GM19043 (cell line): Measurements from ENCODE around the gene GSG1L.

Experiments used
- ATAC-seq: cut with Tn5 transposase; IDR thresholded peaks from one replicate; pipeline ENCODE4 v1.9.1; 2021; ENCODE audit warnings: low read depth; ENCODE audit not compliant: unreplicated experiment

Gene GSG1L

DNA sequence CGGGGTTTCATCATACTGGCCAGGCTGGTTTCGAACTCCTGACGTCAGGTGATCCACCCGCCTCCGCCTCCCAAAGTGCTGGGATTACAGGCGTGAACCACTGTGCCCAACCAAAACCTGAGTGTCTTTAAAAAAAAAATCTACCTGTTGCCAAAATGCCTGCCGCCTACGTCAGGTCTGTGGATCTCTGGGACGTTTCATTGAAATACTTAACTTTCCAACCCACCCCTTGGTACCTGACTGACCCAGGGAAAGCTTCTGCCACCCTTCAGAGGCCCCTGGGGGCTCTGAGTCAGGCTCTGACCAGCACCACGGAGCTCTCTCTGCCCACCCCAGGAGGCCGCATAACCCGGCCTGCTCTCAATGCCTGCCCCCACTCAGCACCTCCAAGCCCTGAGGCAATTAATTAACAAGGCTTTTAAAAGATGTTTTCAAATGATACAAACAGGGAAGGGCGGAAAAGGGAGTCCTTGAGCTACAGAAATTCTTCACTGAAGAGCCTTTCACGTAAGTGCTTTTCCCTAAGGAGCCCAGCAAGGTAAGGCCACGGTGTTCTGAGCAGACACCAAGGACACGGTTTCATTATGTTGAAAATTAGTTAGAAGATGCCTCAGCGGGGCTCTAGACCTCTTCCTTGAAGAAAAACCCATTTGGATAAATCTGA, 29.3 kb upstream of the GSG1L start:
- ATAC-seq, result no peak

GRCh38 chr16:28091656-28092055, 28.1 kb upstream of the GSG1L start:
- no peak for ATAC-seq

GRCh38 chr16:28090646-28091377, 27.3 kb upstream of the GSG1L start:
- ATAC-seq, result no peak

DNA sequence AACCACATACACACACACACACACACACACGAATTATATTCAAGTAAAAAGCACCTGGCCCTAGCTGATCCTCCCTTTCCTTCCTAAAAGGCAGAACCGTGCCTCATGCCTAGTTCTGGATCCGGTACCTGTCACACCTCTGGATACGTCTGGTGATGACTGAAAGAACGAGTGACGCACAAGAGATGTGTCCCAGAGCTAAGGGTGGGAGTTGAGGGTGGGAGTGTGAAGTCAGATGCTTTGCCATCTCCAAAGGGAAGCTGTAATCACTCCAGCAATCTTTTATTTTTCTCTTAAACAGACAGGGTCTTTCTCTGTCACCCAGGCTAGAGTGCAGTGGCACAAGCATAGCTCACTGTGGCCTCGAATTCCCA, 26.5 kb upstream of the GSG1L start:
- ATAC-seq, result no peak

DNA sequence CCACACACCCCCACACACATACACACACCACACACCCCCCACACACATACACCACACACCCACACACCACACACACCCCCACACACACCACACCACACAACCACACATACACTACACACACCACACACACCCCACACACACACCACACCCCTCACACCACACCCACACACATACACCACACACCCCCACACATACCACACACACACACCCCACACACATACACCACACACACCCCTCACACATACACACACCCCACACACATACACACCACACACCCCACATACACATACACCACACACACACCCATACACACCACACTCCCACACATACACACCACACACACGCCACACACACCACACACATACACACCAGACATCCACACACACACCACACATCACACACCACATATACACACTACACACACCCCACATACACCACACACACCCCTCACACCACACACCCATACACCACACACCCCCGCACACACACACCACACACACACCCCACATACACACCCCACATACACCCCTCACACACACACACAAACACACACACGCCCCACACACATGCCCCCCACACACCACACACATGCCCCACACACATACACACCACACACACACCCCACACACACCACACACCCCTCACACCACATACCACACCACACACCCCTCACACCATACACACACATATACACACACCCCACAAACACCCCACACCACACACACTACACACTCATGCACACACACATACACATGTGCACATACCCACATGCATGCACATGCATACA, 25.9 kb upstream of the GSG1L start:
- no peak for ATAC-seq

- ATAC-seq, result no peak
Observed at GRCh38 chr16:28087675-28088300, 24.3 kb upstream of the GSG1L start.

DNA sequence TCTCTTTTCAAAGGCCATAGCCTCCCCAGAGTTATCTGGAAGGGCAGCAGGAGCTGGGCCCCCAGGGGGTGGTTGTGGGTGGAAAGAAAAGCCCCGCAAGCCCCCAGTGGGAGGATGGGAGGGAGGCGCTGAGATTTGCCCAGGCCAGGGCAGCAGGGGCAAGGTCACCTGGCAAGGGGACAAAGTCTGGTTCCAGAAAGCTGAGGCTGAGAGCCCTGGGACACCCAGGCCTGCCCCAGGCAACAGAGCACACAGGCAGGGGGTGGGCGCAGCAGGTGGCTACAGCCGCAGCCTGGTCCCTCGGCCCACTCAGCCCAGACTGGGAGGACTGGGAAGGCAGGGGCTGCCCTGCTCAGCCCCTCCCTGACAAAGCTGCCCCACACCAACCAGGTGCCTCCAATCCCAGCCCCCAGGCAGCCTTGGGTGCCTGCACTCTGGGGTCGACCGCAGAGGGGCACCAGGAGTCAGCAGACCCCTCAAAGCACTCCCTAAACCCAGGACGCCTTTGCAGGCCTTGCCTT, 23.7 kb upstream of the GSG1L start:
- no peak for ATAC-seq

DNA sequence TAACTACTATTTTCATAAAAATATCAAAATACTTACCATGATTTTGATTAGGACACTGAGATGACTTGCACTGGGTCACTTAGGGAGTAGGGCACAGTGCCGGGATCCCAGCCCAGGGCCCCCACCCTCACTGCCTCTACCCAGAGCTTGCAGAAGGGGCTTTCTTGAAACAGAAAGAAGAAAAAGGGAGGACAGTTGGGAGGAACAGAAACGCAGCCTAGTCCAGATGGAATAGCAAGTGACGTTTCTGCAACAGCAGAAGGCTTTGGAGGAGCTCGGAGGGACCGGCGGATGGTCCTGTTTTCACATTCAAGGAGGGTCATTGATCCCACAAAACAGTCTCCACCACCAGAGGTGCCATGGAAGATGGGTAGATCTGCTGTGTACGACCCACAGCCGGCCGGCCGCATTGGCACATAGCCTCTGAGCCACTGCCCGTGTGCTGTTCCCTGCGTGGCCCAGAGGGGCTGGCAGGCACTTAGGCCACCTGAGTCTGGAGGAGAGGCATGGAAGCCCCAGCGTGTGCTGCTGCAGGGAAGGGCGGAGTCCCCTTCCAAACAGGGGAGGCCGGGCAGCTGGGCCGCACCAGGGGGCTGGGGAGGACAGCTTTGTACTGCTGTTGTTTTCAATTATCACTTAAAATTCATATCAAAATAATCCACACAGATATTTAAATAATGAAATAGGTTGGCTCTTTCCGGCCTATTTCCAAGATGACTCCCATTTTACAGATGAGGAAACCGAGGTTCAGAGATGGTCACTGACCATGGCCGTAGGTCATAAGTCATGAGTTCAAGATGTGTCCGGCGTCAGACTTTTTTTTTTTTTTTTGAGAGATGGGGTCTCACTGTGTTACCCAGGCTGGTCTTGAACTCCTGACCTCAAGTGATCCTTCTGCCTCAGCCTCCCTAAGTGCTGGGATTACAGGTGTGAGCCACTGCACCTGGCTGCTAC, 22.9 kb upstream of the GSG1L start:
- no peak for ATAC-seq

DNA sequence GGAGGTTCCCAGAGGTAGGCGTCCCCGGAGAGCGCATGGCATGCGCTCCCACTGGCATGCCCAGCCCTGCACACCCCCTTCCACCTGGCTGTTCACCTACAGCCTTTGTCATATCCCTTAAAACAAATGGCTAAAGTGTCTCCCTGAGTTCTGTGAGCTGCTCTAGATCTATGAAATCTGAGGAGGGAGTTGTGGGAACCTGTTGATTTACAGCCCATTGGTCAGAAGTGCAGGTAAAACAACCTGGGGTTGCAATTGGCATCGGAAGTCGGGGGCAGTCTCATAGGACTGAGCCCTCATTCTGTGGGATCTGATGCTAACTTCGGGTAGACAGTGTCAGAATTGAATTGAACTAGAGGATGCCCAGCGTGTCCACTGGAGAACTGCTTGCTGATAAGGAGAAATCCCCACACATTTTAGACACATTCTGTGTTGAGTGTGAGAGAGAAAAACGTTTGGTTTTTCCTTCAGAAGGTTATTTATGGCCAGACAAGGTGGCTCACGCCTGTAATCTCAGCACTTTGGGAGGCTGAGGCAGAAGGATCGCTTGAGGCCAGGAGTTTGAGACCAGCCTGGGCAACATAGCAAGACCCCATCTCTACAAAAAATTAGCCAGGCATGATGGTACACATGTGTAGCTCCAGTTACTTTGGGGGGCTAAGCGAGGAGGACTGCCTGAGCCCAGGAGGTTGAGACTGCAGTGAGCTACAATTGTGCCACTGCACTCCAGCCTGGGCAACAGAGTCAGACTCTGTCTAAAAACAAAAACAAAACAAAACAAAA, 22.1 kb upstream of the GSG1L start:
- no peak for ATAC-seq

GRCh38 chr16:28084209-28084608, 20.7 kb upstream of the GSG1L start:
- ATAC-seq, result no peak

- no peak for ATAC-seq
Observed at GRCh38 chr16:28082624-28083023, 19.1 kb upstream of the GSG1L start.

GRCh38 chr16:28081391-28081968, 18.0 kb upstream of the GSG1L start:
- ATAC-seq, result no peak

DNA sequence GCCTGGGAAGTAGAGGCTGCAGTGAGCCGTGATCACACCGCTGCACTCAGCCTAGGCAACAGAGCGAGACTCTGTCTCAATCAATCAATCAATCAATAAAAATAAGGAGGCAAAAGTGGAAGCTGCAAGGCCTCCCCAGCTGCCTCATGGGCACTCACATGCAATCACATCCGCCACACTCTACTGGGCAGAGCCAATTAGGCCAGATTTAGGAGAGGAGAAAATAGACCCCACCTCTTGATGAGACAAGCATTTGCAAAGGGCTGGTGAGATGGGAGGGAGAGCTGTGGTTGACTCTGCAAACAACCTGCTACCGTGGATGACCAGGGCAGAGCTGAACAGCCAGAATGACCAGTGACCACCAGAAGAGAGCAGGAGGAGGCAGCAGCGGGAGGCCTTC, 14.7 kb upstream of the GSG1L start:
- ATAC-seq, result no peak

- ATAC-seq, result no peak
Observed at GRCh38 chr16:28073836-28074235, 10.3 kb upstream of the GSG1L start.

DNA sequence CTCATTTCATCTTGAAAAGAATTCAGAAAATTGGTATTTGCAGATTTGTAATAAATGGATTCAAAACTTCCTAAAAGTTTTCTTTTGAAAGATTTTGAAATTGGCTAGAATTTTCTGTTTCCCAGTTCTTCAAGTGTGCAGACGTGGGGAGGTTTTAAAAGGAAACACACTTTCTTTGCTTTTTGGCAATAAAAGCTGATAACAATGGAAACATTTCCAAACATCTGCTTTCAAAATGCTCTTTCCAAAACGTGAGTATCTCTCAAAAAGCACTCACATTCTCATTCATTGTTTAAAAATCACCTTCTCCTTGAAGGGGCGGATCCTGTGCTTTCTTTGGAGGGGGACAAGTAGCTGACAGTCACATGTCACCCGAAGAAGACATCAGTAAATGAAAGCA, 8.6 kb upstream of the GSG1L start:
- no peak for ATAC-seq

- ATAC-seq, result no peak
Observed at GRCh38 chr16:28069971-28070794, 6.7 kb upstream of the GSG1L start.

DNA sequence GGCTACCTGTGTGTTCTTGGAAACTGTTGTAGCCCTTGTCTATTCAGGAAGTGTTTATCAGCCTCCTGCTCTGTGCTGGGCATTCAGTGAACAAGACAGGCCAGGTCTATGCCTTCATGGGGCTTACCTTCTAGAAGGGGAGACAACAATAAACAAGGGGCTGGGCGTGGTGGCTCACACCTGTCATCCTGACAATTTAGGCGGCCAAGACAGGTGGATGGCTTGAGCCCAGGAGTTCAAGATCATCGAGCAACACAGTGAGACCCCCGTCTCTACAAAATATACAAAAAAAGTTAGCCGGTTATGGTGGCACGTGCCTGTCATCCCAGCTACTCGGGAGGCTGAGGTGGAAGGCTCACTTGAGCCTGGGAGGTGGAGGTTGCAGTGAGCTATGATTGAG, 5.5 kb upstream of the GSG1L start:
- ATAC-seq, result no peak
